IMR-90 (cell line): ENCODE results near the gene RFTN2. TPM values are rescaled to one million over a fixed set of nuclear protein-coding genes. Genes with fewer than 3 reads are reported as not detected.

ENCODE experiments used
- ATAC-seq: fragments of 200-7000 bp; cut with Tn5 transposase; 2 replicates; pipeline ENCODE4 v1.9.1; 2020; ENCODE audit warnings: low read depth, mild to moderate bottlenecking, moderate library complexity
- BruUV-seq: library from RNA; stranded (reverse); fragments of 400-500 nt; replicated peaks from 2 replicates; lab custom pipeline; 2021; lab: Mats Ljungman, UMichigan
- CTCF ChIA-PET: fragments of 300-600 bp; formaldehyde crosslinking; extraction: SDS; loops from one replicate; lab custom pipeline; 2021; ENCODE audit warnings: antibody characterized with exemption; lab: Yijun Ruan, JAX
- POLR2A ChIA-PET: fragments of 300-600 bp; sonication (Branson Sonifier 250); formaldehyde crosslinking; loops from one replicate; lab custom pipeline; 2022; ENCODE audit warnings: antibody characterized with exemption; ENCODE audit not compliant: unreplicated experiment; lab: Charles Lee
- DNase-seq: peaks from one replicate; pipeline ENCODE4 v3.0.0; 2013
- H2AFZ ChIP-seq: replicated peaks from 2 replicates; pipeline ENCODE3; 2013; ENCODE audit warnings: low read length, mild to moderate bottlenecking; ENCODE audit not compliant: poor library complexity
- H2AK5ac ChIP-seq: 2 replicates; pipeline ENCODE4 v1.6.1; 2013; ENCODE audit warnings: low read depth, low read length, inconsistent platforms
- H2AK9ac ChIP-seq: replicated peaks from 2 replicates; pipeline ENCODE3; 2013; ENCODE audit warnings: mild to moderate bottlenecking, low read depth, low read length, moderate library complexity; ENCODE audit not compliant: poor library complexity
- H2BK120ac ChIP-seq: 2 replicates; pipeline ENCODE4 v1.6.1; 2013; ENCODE audit warnings: low read depth, low read length, inconsistent platforms
- H2BK15ac ChIP-seq: 3 replicates; pipeline ENCODE4 v1.6.1; 2013; ENCODE audit warnings: low read depth, low read length, inconsistent platforms
- H2BK20ac ChIP-seq: 2 replicates; pipeline ENCODE4 v1.6.1; 2013; ENCODE audit warnings: low read depth, mild to moderate bottlenecking, inconsistent platforms, low read length, moderate library complexity
- H2BK5ac ChIP-seq: 2 replicates; pipeline ENCODE4 v1.6.1; 2013; ENCODE audit warnings: mild to moderate bottlenecking, low read depth, low read length, inconsistent platforms; ENCODE audit not compliant: poor library complexity, severe bottlenecking
- H3K14ac ChIP-seq: replicated peaks from 2 replicates; pipeline ENCODE4 v1.6.1; 2013; ENCODE audit warnings: low read depth, low read length, inconsistent platforms
- H3K18ac ChIP-seq: 2 replicates; pipeline ENCODE4 v1.6.1; 2013; ENCODE audit warnings: low read depth, low read length, control low read depth
- H3K23ac ChIP-seq: 2 replicates; pipeline ENCODE4 v1.6.1; 2013; ENCODE audit warnings: low read depth, low read length, inconsistent platforms
- H3K27ac ChIP-seq: 2 replicates; pipeline ENCODE4 v1.5.1; 2013; ENCODE audit warnings: mild to moderate bottlenecking, control low read depth, low read length; ENCODE audit not compliant: insufficient read depth
- H3K27me3 ChIP-seq: 2 replicates; pipeline ENCODE4 v1.6.1; 2013; ENCODE audit warnings: low read length; ENCODE audit not compliant: control insufficient read depth, insufficient read depth
- H3K36me3 ChIP-seq: 2 replicates; pipeline ENCODE4 v1.6.1; 2013; ENCODE audit warnings: low read length, mixed read lengths; ENCODE audit not compliant: control insufficient read depth, insufficient read depth
- H3K4ac ChIP-seq: 2 replicates; pipeline ENCODE4 v1.6.1; 2013; ENCODE audit warnings: low read depth, low read length, inconsistent platforms
- H3K4me1 ChIP-seq: 2 replicates; pipeline ENCODE4 v1.6.1; 2013; ENCODE audit warnings: low read length, mixed read lengths; ENCODE audit not compliant: control insufficient read depth, insufficient read depth
- H3K4me2 ChIP-seq: 2 replicates; pipeline ENCODE4 v1.6.1; 2013; ENCODE audit warnings: low read depth, mild to moderate bottlenecking, control low read depth, low read length, moderate library complexity
- H3K4me3 ChIP-seq: 2 replicates; pipeline ENCODE4 v1.5.1; 2013; ENCODE audit warnings: low read depth, mild to moderate bottlenecking, control low read depth, low read length, moderate library complexity; ENCODE audit not compliant: insufficient read depth
- H3K56ac ChIP-seq: 2 replicates; pipeline ENCODE4 v1.6.1; 2013; ENCODE audit warnings: low read length, inconsistent platforms; ENCODE audit not compliant: insufficient read depth; ENCODE audit errors: extremely low read depth
- H3K79me1 ChIP-seq, 2 experiments: 2 replicates each; pipeline ENCODE4 v1.6.1; 2013; ENCODE audit warnings: low read length in 2 of 2, inconsistent platforms in 1 of 2, low read depth in 1 of 2
- H3K9ac ChIP-seq: 2 replicates; pipeline ENCODE4 v1.6.1; 2013; ENCODE audit warnings: low read depth, low read length, control low read depth
- H3K9me1 ChIP-seq: 2 replicates; pipeline ENCODE4 v1.6.1; 2013; ENCODE audit warnings: low read length, inconsistent platforms; ENCODE audit not compliant: insufficient read depth
- H3K9me3 ChIP-seq: 2 replicates; pipeline ENCODE4 v1.6.1; 2013; ENCODE audit warnings: low read length; ENCODE audit not compliant: control insufficient read depth, insufficient read depth
- H4K20me1 ChIP-seq: 2 replicates; pipeline ENCODE4 v1.6.1; 2013; ENCODE audit warnings: low read length, inconsistent platforms; ENCODE audit not compliant: insufficient read depth
- H4K5ac ChIP-seq: 2 replicates; pipeline ENCODE4 v1.6.1; 2013; ENCODE audit warnings: mild to moderate bottlenecking, low read depth, low read length, control low read depth
- H4K8ac ChIP-seq, 2 experiments: 2 replicates each; pipeline ENCODE4 v1.6.1; 2013; ENCODE audit warnings: low read depth in 2 of 2, low read length in 2 of 2, control low read depth in 1 of 2, inconsistent platforms in 1 of 2
- H4K91ac ChIP-seq: 2 replicates; pipeline ENCODE4 v1.6.1; 2013; ENCODE audit warnings: low read depth, low read length, inconsistent platforms; ENCODE audit not compliant: insufficient read depth
- BHLHE40 ChIP-seq: fragments of 150-350 bp; IDR thresholded peaks from 2 replicates; pipeline ENCODE4 v1.6.1; 2016; ENCODE audit warnings: mild to moderate bottlenecking, low read depth, low read length
- CEBPB ChIP-seq: IDR thresholded peaks from 2 replicates; pipeline ENCODE4 v1.6.1; 2012; ENCODE audit warnings: low read depth, low read length, improper control_type of control experiment
- CHD1 ChIP-seq: IDR thresholded peaks from 2 replicates; pipeline ENCODE4 v1.6.1; 2012; ENCODE audit warnings: low read depth, low read length, improper control_type of control experiment
- CTCF ChIP-seq: conservative IDR thresholded peaks from 2 replicates; pipeline ENCODE4 v1.5.1; 2012; ENCODE audit warnings: mild to moderate bottlenecking, low read depth, low read length, improper control_type of control experiment
- ELK1 ChIP-seq: fragments of 150-350 bp; IDR thresholded peaks from 2 replicates; pipeline ENCODE4 v1.6.1; 2016; ENCODE audit warnings: low read depth, mild to moderate bottlenecking, low read length, moderate library complexity, borderline replicate concordance
- FOS ChIP-seq: fragments of 150-350 bp; IDR thresholded peaks from 2 replicates; pipeline ENCODE4 v1.6.1; 2016; ENCODE audit warnings: low read depth, low read length
- MAFK ChIP-seq: IDR thresholded peaks from 2 replicates; pipeline ENCODE4 v1.6.1; 2012; ENCODE audit warnings: low read depth, low read length, improper control_type of control experiment
- MAZ ChIP-seq: IDR thresholded peaks from 2 replicates; pipeline ENCODE4 v1.6.1; 2012; ENCODE audit warnings: low read depth, mild to moderate bottlenecking, low read length, improper control_type of control experiment, moderate library complexity, borderline replicate concordance
- MXI1 ChIP-seq: IDR thresholded peaks from 2 replicates; pipeline ENCODE4 v1.6.1; 2012; ENCODE audit warnings: low read depth, mild to moderate bottlenecking, low read length, moderate library complexity, borderline replicate concordance
- NFE2L2 ChIP-seq: fragments of 150-350 bp; IDR thresholded peaks from 2 replicates; pipeline ENCODE4 v1.6.1; 2016; ENCODE audit warnings: low read depth, mild to moderate bottlenecking, low read length
- POLR2A ChIP-seq: IDR thresholded peaks from 2 replicates; pipeline ENCODE4 v1.6.1; 2012; ENCODE audit warnings: mild to moderate bottlenecking, low read depth, low read length
- RAD21 ChIP-seq: IDR thresholded peaks from 2 replicates; pipeline ENCODE4 v1.6.1; 2012; ENCODE audit warnings: low read length, improper control_type of control experiment
- RCOR1 ChIP-seq: IDR thresholded peaks from 2 replicates; pipeline ENCODE4 v1.6.1; 2012; ENCODE audit warnings: mild to moderate bottlenecking, low read length, improper control_type of control experiment; ENCODE audit not compliant: insufficient replicate concordance
- RFX5 ChIP-seq: IDR thresholded peaks from 2 replicates; pipeline ENCODE4 v1.8.0; 2012; ENCODE audit warnings: low read depth, mild to moderate bottlenecking, low read length, moderate library complexity
- SMC3 ChIP-seq: fragments of 150-350 bp; IDR thresholded peaks from 2 replicates; pipeline ENCODE4 v1.6.1; 2016; ENCODE audit warnings: low read depth, mild to moderate bottlenecking, antibody characterized with exemption, low read length, moderate library complexity
- USF2 ChIP-seq: fragments of 150-350 bp; IDR thresholded peaks from 2 replicates; pipeline ENCODE4 v1.6.1; 2017; ENCODE audit warnings: mild to moderate bottlenecking, antibody characterized with exemption, low read length, low read depth
- WGBS, 2 experiments: methylation state at CpG; one replicate each; pipeline versions ENCODE4 v1.1.5 to v1.1.7; 2013; ENCODE audit warnings: missing lambda C conversion rate in 2 of 2; ENCODE audit not compliant: insufficient read length in 1 of 2; ENCODE audit errors: extremely low coverage in 2 of 2; 5-methylcytosine and 5-hydroxymethylcytosine counted together
- dilution Hi-C: fragments of 300-500 bp; cut with HindIII; formaldehyde crosslinking; loops from one replicate; pipeline ENCODE4 v1.14.3; 2018; ENCODE audit warnings: low sequenced_read_pairs; ENCODE audit not compliant: unreplicated experiment
- in situ Hi-C: fragments of 300-500 bp; cut with MboI; formaldehyde crosslinking; loops from 3 replicates; pipeline ENCODE4 v1.14.3; 2019; ENCODE audit warnings: low sequenced_read_pairs, inconsistent platforms, mixed read lengths
- intact Hi-C: fragments of 100-400 bp; cut with micrococcal nuclease; formaldehyde crosslinking; loops from 2 replicates; pipeline ENCODE4 v1.10.0; 2022
- polyA plus RNA-seq, 3 experiments: library from polyadenylated mRNA; depleted of rRNA; stranded (reverse); fragments of >200 nt; gene quantifications; 2 replicates each; pipeline ENCODE4 v1.2.3, GENCODE V29; 2012; ENCODE audit warnings: low replicate concordance in 1 of 3
- total RNA-seq: library from RNA; depleted of rRNA; stranded (reverse); fragments of >200 nt; gene quantifications from 2 replicates; pipeline ENCODE4 v1.2.3, GENCODE V29; 2012

The RFTN2 gene
- total and polyA plus RNA-seq, 2 of the 4 experiments (the other 2 are of a cell fraction) = 0.44 to 2.3 TPM

- Histone ChIP-seq H4K8ac (no peak overlapping the region), H3K4me2 (no peak overlapping the region), H2BK5ac (no peak overlapping the region), H3K79me1 (peaks cover 0 to 7% of the 10 kb centered on the region in 2 experiments; a peak in 1 of 4 replicates), H2AK5ac (no peak overlapping the region), H4K20me1 (no peaks in the 10 kb centered on the region), H2AK9ac (no peak overlapping the region), H3K4me1 (peaks cover 2% of the 10 kb centered on the region; the same call in 1 of the 2 replicates), H2BK120ac (no peak overlapping the region), H3K9me3 (no peaks in the 10 kb centered on the region), H3K9ac (no peak overlapping the region), H2AFZ (no peak overlapping the region), H3K4ac (peak overlapping the region; percentile 5; the same call in 1 of the 2 replicates), H3K27ac (no peak overlapping the region), H3K36me3 (no peaks in the 10 kb centered on the region), H3K18ac (no peak overlapping the region), H3K27me3 (no peaks in the 10 kb centered on the region), H4K91ac (no peak overlapping the region), H2BK15ac (no peak overlapping the region), H4K5ac (no peak overlapping the region), H3K4me3 (no peak overlapping the region), H2BK20ac (no peak overlapping the region), H3K9me1 (0 out of 2 replicates have a peak, but pooled peaks cover 3% of the 10 kb centered on the region), H3K56ac (no peak overlapping the region), H3K23ac (no peak overlapping the region), H3K14ac (0 out of 2 replicates have a peak overlapping the region, but pooled peaks have one; percentile 9)
- dilution Hi-C loops (no loop called here), intact Hi-C loops (no loop called here), in situ Hi-C loops (no loop called here)
- ChIA-PET CTCF (no interaction called here), POLR2A (no interaction called here)
- BruUV-seq = no TSS peak
- DNase-seq (no peak), ATAC-seq (no peak)
- WGBS, 2 experiments = no CpG with 5 or more reads among the region's 3 CpGs
- TF ChIP-seq NFE2L2 (no peak), CEBPB (no peak), CHD1 (no peak), RFX5 (no peak), MXI1 (no peak), POLR2A (no peak), MAFK (no peak), SMC3 (no peak), RAD21 (no peak), ELK1 (no peak), CTCF (no peak), MAZ (no peak), RCOR1 (no peak), BHLHE40 (no peak), FOS (no peak), USF2 (no peak)
Observed at GRCh38 chr2:197677056-197677455, 1.7 kb upstream of the RFTN2 start.
